ENCODE data around the gene ZNF488. TPM values are rescaled to one million over a fixed set of nuclear protein-coding genes. Genes with fewer than 3 reads are reported as not detected.

Gene ZNF488
- total RNA-seq, 1 experiment from 2014 or later: 5.6 TPM

- Histone ChIP-seq H3K9me3 (peaks cover 3% of the 10 kb centered on the region; the same call in 1 of the 2 replicates), H3K4me1 (peaks cover 41% of the 10 kb centered on the region), H3K4me3 (ENCODE audit: low read depth, low read length) (no peak overlapping the region), H3K27me3 (replicated peaks; ENCODE audit: control insufficient read depth, insufficient read depth, low read length) (no peaks in the 10 kb centered on the region), H3K36me3 (ENCODE audit: control insufficient read depth, insufficient read depth, low read length) (peaks cover 1% of the 10 kb centered on the region; the same call in 1 of the 2 replicates)
- peak overlapping the region; percentile 17 for H3K27ac Mint-ChIP-seq (ENCODE audit: unreplicated experiment)
- no peaks in the 10 kb centered on the region for H3K9me3 Mint-ChIP-seq (ENCODE audit: unreplicated experiment)
- H3K4me1 Mint-ChIP-seq (ENCODE audit: low read depth, unreplicated experiment): peaks cover 47% of the 10 kb centered on the region
- intact Hi-C loops (cut with micrococcal nuclease; ENCODE audit: unreplicated experiment): no loop called here
- ChIA-PET CTCF (interaction anchor here (0.7 to 1.2 kb wide), 5 partner anchors 19 to 1728 kb away, joined by 3 to 4 read pairs (median 3); no protein-coding TSS in a partner anchor), POLR2A (no interaction called here)
- BruUV-seq (replicated peaks): no TSS peak
- H3K36me3 Mint-ChIP-seq (ENCODE audit: insufficient read depth, unreplicated experiment): peaks cover under 1% of the 10 kb centered on the region
- peak; percentile 57 to 78 for DNase-seq
- TF ChIP-seq CTCF (IDR thresholded peaks at IDR 0.05; ENCODE audit: insufficient read depth in 1 of 2, low read depth in 1 of 2, low read length in 1 of 2, severe bottlenecking in 1 of 2, unreplicated experiment in 1 of 2): no peak
- no peak overlapping the region for H3K4me3 Mint-ChIP-seq (ENCODE audit: unreplicated experiment)
- peaks cover 8% of the 10 kb centered on the region for H3K27me3 Mint-ChIP-seq (ENCODE audit: insufficient read depth, unreplicated experiment)
These were observed 3.6 kb downstream of the ZNF488 start for GRCh38 chr10:47380341-47381102.

- H3K4me3 ChIP-seq (ENCODE audit: low read depth, low read length): no peak overlapping the region
- intact Hi-C loops (cut with micrococcal nuclease; ENCODE audit: unreplicated experiment): no loop called here
- H3K27ac Mint-ChIP-seq (ENCODE audit: unreplicated experiment): peak overlapping the region; percentile 17
- no peak overlapping the region for H3K4me3 Mint-ChIP-seq (ENCODE audit: unreplicated experiment)
- no peaks in the 10 kb centered on the region for H3K9me3 ChIP-seq
- H3K36me3 Mint-ChIP-seq (ENCODE audit: insufficient read depth, unreplicated experiment): no peaks in the 10 kb centered on the region
- H3K36me3 ChIP-seq (ENCODE audit: control insufficient read depth, insufficient read depth, low read length): peaks cover 1% of the 10 kb centered on the region; the same call in 1 of the 2 replicates
- H3K4me1 ChIP-seq: peaks cover 36% of the 10 kb centered on the region
- TF ChIP-seq CTCF (IDR thresholded peaks at IDR 0.05; ENCODE audit: insufficient read depth in 1 of 2, low read depth in 1 of 2, low read length in 1 of 2, severe bottlenecking in 1 of 2, unreplicated experiment in 1 of 2): no peak
- no peaks in the 10 kb centered on the region for H3K27me3 ChIP-seq (replicated peaks; ENCODE audit: control insufficient read depth, insufficient read depth, low read length)
- DNase-seq: no peak
- BruUV-seq (replicated peaks): no TSS peak
- peaks cover 8% of the 10 kb centered on the region for H3K27me3 Mint-ChIP-seq (ENCODE audit: insufficient read depth, unreplicated experiment)
- peaks cover 41% of the 10 kb centered on the region for H3K4me1 Mint-ChIP-seq (ENCODE audit: low read depth, unreplicated experiment)
- ChIA-PET POLR2A (no interaction called here), CTCF (interaction anchor here (0.7 to 1.2 kb wide), 3 partner anchors 25 to 1728 kb away, joined by 3 to 4 read pairs (median 4); no protein-coding TSS in a partner anchor)
- no peaks in the 10 kb centered on the region for H3K9me3 Mint-ChIP-seq (ENCODE audit: unreplicated experiment)
These were observed 4.2 kb downstream of the ZNF488 start for GRCh38 chr10:47379901-47380300.

- no peak for TF ChIP-seq CTCF (IDR thresholded peaks at IDR 0.05; ENCODE audit: insufficient read depth in 1 of 2, low read depth in 1 of 2, low read length in 1 of 2, severe bottlenecking in 1 of 2, unreplicated experiment in 1 of 2)
- Histone ChIP-seq H3K4me1 (peaks cover 35% of the 10 kb centered on the region), H3K27me3 (replicated peaks; ENCODE audit: control insufficient read depth, insufficient read depth, low read length) (no peaks in the 10 kb centered on the region), H3K9me3 (no peaks in the 10 kb centered on the region), H3K36me3 (ENCODE audit: control insufficient read depth, insufficient read depth, low read length) (peaks cover 1% of the 10 kb centered on the region; the same call in 1 of the 2 replicates), H3K4me3 (ENCODE audit: low read depth, low read length) (no peak overlapping the region)
- CTCF ChIA-PET: no interaction called here
- Mint-ChIP-seq H3K4me1 (ENCODE audit: low read depth, unreplicated experiment) (peaks cover 39% of the 10 kb centered on the region), H3K36me3 (ENCODE audit: insufficient read depth, unreplicated experiment) (no peaks in the 10 kb centered on the region), H3K27me3 (ENCODE audit: insufficient read depth, unreplicated experiment) (peaks cover 8% of the 10 kb centered on the region), H3K9me3 (ENCODE audit: unreplicated experiment) (no peaks in the 10 kb centered on the region), H3K27ac (ENCODE audit: unreplicated experiment) (no peak overlapping the region), H3K4me3 (ENCODE audit: unreplicated experiment) (no peak overlapping the region)
- BruUV-seq (replicated peaks): no TSS peak
- intact Hi-C loops (cut with micrococcal nuclease; ENCODE audit: unreplicated experiment): no loop called here
- POLR2A ChIA-PET: no interaction called here
- DNase-seq: no peak
These were observed 4.7 kb downstream of the ZNF488 start for GRCh38 chr10:47379445-47379785.

Measured in Caco-2 (cell line).